GM18909 (cell line): Measurements from ENCODE around the gene KIZ.

Source experiments
- ATAC-seq: cut with Tn5 transposase; IDR thresholded peaks from one replicate; pipeline ENCODE4 v1.9.1; 2021; ENCODE audit warnings: mild to moderate bottlenecking; ENCODE audit not compliant: unreplicated experiment, poor library complexity

KIZ gene

DNA sequence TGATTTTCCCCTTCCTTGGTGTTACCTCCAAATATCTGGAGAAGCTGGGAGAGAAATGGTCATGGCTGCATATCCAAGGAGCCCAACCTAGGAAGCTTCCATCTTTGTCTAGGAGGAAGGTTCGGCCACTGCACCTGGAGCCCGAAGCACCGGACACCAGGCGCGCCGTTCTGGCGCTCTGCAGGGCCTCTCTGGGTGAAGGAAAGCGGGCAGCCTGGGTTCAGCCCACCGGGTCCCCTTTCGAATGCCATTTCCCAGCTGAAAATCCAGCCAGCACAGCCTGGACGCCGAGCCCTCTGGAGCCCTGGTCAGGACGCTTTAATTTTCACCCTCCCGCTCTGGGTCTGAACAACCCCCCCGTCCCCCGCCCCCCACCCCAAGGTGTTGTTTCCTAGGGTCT lies 21.0 kb upstream of the KIZ start:
- ATAC-seq = no peak

DNA sequence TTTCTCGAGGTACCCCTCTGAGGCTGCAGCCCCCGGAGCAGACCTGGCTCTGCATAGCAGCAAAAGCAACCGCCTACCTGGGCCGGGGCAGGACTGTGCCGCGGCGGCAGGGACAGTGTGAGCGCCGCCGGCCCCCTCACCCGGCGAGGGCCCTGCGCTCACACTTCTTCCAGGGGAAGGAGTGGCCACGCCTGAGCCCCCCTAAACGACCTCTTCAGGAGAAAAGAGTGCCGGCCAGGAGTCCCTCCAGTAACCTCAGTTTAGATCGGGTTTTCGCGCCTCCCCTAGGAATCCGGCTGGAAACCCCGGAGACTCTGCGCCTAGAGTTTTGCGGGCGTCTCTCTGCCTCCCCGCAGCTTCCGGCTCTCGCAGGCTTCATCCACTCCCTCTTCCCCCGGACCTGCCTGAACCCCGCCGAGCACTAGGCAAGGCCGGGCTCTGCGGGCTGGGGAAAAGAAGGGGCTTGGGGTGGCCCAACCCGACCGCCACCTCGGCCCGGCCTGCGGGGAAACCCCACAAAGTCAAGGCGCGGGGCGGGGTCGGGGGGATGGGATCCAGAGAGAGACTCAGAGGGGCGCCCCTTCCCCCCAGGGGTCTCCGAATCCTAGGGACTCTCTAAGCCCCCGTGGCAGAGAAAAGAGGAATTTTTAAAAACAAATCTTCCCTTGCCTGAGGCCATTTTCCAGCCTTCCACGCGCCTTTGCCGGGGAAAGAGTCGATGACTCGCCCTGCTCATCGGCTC lies 20.3 kb upstream of the KIZ start:
- no peak for ATAC-seq

- ATAC-seq = no peak
Observed at GRCh38 chr20:21106171-21107017, 19.5 kb upstream of the KIZ start, which contains the start of gene LINC00237. LINC00237 (minus strand) TSS chr20:21106358.

- no peak for ATAC-seq
Observed at GRCh38 chr20:21109144-21109543, 16.7 kb upstream of the KIZ start.

- no peak for ATAC-seq
Observed at GRCh38 chr20:21110811-21111210, 15.1 kb upstream of the KIZ start.

- no peak for ATAC-seq
Observed at GRCh38 chr20:21111416-21111815, 14.5 kb upstream of the KIZ start.

DNA sequence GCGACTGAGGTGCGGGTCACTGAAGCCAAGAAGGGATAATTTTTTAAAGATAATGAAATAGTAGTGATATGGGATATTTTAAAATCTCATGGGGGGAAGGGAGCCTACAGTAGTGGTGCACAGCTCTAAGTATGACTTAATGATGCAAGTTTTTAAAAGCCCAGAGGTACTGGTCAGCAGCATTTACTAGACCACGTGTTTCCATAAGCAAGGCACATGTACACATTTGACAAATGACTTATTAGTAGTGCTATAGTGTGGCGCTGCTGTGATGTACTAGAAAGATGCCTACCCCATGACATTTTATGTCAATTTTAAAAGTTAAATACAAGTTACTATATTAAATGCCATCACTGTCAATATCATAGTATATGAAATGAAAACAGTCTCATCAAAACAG lies 12.2 kb upstream of the KIZ start:
- no peak for ATAC-seq

DNA sequence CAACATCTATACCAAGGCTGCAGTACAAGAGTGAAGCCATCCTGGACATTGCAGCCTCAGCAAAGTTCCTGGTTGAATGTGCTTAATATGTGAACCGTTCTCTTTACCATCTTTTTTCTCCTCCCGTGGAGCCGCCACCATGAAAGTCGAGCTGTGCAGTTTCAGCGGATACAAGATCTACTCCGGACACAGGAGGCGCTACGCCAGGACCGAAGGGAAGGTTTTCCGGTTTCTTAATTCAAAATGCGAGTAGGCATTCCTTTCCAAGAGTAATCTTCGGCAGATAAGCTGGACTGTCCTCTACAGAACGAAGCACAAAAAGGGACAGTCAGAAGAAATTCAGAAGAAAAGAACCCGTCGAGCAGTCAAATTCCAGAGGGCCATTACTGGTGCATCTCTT lies 11.3 kb upstream of the KIZ start:
- ATAC-seq = no peak

- ATAC-seq = no peak
Observed at GRCh38 chr20:21117521-21117920, 8.4 kb upstream of the KIZ start.

DNA sequence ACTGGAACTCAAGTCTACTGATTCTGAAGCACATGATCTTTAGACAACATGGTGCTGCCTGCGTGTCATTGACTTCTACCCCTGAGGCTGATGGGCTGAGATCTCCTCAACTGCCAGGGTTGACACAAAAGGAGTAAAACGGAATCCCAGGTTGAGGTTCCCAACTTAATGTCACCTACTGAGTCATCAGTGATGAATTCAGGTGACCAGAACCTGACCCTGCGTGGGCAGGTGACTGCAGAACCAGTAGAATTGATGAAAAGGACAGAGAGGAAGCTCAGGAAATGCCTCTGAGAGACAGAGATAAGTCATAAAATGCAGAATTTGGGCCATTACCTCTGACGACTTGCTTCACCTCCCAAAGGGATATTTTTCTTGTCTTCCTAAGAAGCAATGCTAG lies 7.7 kb upstream of the KIZ start:
- ATAC-seq = no peak

- ATAC-seq = no peak
Observed at GRCh38 chr20:21118782-21119181, 7.1 kb upstream of the KIZ start.

DNA sequence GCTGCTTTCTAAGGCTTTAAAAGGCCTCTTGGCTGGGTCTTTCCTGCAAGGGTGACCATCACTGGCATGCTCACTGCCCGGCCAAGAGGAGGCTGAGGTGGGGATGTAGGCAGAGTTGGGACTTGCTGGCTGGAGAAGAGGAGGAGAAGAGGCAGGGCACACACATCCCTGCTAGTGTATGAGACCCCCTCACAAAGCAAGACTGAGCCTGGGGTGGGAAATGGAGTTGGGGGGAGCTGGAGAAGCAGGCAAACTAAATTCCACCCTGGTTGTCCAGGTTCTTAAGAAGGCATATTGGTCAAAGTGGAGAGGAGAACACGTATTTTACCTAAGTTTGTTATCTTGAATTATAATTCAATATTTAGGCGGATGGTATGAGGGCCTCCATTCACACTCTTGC lies 1.7 kb upstream of the KIZ start:
- ATAC-seq = no peak

DNA sequence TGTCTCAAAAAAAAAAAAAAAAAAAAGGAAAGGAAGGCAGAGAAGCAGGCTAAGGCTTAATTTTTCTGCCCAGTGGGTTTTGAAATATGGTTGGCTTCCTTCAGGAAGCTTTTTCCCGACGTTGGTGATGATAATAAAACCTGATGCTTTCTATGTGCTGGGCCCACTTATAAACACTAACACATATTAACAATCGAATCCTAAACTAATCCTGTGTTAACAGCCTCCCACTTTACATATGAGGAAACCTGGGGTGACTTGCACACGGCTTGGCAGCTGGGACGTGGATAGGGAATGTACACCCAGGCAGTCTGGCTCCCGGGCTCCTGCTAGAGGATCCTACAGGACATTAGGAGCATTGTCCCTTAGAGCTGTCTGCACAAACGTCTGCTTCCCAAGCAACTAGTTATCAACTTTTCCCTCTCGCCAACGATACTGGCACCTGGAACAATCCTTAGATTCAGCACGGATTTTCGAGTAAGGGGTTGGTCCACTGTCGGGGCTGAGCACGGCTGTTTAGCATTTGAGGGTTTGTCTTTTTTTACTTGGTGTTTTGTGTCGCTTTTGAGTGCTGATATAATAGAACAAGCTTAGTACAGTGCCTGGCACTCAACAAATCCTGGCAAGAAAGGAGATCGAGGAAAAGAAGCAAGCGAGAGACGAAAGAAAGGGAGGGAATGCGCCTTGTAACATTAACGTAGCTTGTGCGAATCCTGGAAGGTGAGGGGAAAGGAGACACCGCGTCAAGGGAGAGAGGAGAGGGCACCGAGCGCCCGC lies 622 bp upstream of the KIZ start:
- ATAC-seq = peak; percentile 30

DNA sequence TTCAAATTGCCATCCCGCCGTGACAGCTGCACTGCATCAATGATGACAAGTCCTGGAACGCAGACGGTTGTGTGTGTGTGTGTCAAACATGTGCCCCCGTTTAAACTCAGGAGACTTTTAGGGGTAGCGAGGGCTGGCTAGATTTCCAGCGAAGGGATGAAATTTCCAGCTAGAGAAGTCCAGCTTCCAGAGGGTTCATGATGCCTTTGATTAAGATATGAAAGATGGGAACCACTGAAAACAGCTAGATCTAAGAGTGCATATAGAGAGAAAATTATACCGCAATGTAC lies 644 bp downstream of the KIZ start:
- no peak for ATAC-seq

- no peak for ATAC-seq
Observed at GRCh38 chr20:21127201-21127981, 1.5 kb downstream of the KIZ start.

- no peak for ATAC-seq
Observed at GRCh38 chr20:21129861-21130260, 4.0 kb downstream of the KIZ start.

DNA sequence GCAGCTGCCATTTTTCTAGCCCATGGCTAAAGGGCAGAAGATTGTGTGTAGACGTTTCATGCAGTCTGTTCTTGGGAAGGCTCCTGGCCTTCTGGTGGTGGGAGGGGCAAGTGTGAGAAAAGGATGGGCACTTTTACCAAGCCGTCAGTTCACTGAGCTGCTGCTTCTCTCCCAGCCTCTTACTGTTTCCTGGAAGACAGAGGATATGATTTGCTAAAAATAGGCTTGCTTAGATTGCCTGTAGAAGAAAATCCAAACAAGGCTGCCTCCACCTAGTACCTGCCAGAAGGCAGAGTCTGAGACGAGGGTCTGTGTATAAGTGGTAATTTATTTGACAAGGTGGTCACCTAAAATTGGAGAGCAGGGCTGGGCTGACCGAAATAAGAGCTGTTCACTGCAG lies 7.5 kb downstream of the KIZ start:
- no peak for ATAC-seq

DNA sequence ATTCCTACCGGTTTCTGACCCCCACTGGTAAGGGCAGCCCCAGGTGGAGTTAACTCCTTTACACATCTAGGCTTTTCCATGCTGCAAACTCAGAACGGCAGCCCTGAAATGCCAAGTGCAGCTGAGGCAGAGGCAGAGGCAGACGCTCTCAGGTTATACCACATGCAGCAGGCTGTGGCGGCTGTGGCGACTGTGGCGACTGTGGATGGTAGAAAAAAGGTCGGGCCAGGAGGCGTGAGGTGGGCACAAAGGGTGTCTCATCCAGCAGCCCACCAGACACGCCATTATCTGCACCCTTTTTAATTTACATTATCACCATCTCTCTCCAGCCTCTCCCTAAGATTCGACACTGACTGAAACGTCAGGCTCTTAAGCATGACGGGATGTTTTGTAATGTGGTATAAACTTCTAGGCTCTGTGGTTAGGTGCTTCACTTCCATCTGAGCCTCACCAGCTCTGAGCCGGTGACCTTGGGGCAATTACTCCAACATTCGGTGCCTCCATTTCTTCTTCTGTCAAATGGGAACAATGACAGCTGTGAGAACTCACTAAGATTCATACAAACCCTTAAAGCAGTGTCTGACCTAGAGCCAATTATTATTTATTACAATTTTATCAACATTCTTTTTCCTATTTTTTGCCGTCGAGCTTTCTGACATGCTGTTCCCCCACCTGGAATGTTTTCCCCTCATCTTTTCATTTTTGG lies 8.2 kb downstream of the KIZ start:
- no peak for ATAC-seq

GRCh38 chr20:21134883-21135493 lies 9.1 kb downstream of the KIZ start:
- ATAC-seq = no peak
